Stimulated activated CD8-positive, alpha-beta memory T cell treated with anti-CD3 and anti-CD28 coated beads, Interleukin-12 subunit alpha, Interleukin-12 subunit beta, amount 100 ng/mL, for 1 hour (primary cell): ENCODE measurements around the gene SMPD3.

Experiments
- DNase-seq: peaks from one replicate; pipeline ENCODE4 v3.0.0-alpha.2; 2020; ENCODE audit warnings: low read depth

The SMPD3 gene

DNA sequence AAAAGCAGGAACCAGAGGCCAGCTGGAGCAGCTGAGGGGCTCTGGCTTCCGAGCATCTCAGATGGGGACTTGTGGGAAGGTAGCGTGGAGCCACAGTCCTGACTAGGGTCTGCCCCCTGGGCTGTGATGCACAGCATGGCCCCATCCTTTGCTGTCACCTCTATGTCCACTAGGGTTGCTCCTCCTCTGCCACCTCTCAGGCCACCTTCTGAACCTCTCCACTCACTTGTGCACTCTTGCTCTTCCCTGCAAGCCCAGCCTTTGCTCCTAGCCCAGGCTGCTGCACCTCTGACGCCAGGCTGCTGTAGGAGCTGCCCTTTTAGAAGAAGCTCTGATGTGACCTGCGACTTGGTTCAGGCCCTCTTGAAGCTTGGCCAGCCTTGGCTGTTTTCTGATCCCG, 24.3 kb upstream of the SMPD3 start:
- DNase-seq = no peak

DNA sequence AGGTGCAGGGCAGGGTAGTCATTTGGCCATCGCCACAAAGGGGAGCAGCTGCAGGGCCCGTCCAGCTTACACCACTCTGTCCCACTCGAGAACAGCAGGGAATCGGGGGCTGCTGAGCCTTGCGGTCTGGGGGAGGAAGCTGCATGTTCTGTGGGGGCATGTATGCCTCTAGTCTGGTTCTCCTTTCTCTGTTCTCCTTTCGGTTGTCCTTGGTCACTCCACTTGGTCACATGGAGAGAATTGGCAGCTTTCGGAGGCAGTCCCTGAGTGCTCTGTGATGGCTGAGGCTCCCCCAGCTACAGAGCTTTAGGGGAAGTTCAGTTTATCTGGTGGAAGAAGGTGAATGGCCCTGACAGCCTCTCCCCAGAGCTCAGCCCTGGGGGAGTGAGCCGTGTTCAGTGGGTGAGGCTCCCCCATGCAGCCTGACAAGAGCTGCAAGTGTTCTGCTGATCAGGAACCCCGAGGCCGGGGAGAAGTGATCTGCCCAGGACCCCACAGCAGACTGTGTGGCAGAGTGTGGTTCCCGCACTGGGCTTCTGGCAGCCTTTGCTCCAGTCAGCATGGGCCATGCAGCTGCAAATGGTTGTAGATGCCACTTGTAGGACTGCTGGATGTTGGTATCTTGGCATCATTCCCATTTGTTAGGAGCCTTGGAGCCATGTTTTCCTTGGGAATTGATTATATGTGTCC, 22.3 kb upstream of the SMPD3 start:
- DNase-seq = no peak

- DNase-seq = no peak
Measured at GRCh38 chr16:68469796-68470460, 21.6 kb upstream of the SMPD3 start.

DNA sequence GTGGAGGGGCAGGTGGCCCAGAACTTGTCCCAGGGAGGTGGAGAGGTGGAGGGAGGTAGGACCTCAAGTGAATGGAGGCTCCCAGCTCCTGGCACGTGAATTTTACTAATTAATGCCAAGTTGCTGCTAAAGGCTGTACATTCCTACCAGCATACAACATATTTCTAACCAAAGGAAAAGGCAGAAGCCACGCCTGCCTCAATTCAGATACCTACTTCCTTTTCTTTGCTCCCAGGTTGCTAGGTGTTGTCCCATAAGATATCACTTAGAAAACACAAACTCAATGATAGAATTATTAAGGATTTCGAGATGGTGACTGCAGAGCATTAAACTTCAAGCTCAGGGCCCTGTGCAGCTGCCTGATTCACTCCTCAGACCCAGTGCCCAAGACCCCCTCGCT, 20.5 kb upstream of the SMPD3 start:
- no peak for DNase-seq

DNA sequence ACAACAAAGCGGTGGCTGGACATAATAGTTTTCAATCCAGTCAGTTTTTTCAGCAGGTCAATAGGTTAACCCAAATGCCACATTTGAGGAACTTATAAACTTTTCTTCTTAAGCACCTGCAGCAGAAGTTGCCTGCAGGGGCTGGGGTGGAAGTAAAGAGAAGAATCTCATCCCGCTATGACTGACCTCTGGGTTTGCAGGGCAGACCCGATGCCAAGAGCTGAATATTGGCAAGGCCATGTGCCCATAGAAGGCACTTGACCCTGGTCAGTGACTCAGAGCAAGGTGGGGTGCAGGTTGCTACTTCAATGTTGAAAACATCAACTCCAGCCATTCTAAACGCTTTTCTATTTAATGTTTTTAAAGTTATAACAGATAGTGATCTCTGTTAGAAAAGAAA, 17.9 kb upstream of the SMPD3 start:
- DNase-seq = no peak

GRCh38 chr16:68463904-68464303, 15.6 kb upstream of the SMPD3 start:
- no peak for DNase-seq

- DNase-seq = no peak
Measured at GRCh38 chr16:68460067-68460466, 11.8 kb upstream of the SMPD3 start.

DNA sequence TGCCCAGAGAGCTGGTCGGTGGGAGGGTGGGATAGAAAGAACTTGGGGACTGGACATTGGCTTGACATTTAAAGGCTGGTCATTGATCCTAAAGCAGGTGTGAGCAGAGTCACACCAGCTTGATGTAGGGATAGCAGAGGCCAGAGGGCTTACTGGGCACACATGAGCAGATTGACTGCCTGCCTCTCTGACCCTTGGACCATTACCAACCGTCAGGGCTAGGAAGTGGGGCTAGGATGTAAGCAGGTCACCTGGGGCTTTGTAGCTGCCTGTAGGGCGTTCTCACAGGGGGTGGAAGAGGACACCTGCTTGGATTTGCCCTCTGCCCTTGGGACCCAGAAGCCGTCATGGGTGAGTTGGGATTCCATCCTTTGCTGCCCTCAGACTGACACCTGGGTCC, 11.1 kb upstream of the SMPD3 start:
- DNase-seq = no peak

- DNase-seq = no peak
Measured at GRCh38 chr16:68458551-68458950, 10.2 kb upstream of the SMPD3 start.

DNA sequence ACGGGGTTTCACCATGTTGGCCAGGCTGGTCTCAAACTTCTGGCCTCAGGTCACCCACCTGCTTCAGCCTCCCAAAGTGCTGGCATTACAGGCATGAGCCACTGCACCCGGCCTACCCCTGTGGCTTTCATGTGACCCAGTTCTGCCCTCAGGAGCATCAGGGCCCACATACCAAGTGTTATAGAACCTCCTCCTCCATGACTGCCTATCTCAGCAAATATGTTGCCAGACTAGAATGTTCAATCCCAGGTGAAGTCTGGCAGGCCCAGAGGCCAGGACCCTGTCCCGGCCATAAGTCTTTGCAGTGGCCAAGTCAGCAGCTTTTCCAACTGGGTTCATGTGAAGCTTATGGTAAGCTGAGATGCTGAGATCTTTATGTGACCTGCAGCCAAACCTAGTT, 9.8 kb upstream of the SMPD3 start:
- DNase-seq = no peak

GRCh38 chr16:68455631-68456030, 7.3 kb upstream of the SMPD3 start:
- no peak for DNase-seq

DNA sequence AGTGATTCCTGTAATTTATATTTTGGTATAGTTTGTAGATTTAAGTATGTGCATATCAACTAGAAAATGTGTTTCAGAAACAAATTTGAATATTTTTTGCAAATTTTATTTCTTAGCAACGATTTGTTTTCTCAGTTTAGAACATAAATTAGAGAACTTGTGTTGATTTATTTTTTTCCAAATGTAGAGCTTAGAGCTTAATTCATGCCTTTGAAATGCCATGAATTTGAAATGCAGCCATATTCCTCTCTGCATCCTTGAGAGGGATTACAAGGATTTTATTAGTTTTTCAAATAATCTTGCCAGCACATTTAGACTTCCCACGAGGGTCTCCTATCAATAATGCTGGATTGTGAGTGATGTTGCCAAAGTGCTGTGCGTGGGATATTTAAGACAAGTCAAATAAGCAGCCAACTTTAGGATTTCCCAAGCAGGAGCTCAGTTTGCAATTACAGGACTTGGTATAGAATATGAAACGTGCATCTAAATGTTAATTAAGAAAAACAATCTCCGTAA, 6.7 kb upstream of the SMPD3 start:
- DNase-seq = no peak

- DNase-seq = no peak
Measured at GRCh38 chr16:68453816-68454215, 5.5 kb upstream of the SMPD3 start.

DNA sequence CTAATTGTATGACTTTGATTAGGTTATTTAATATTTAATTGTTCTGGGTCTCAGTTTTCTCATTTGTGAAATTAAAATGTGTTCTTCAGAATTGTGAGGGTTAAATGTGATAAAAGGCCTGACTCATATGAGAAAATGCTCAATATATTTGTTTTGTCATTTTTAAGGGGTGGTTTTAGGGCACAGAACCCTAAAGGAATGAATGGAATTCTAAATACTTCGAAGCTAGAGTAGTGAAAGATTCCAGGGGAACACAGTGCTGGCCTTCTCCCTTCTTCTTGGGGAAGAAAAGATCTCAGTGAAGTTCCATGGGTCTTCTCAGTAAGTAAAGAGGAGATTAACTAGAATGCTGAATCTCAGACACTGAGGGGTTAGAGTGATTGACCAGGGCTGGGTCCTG, 3.9 kb upstream of the SMPD3 start:
- DNase-seq = no peak

DNA sequence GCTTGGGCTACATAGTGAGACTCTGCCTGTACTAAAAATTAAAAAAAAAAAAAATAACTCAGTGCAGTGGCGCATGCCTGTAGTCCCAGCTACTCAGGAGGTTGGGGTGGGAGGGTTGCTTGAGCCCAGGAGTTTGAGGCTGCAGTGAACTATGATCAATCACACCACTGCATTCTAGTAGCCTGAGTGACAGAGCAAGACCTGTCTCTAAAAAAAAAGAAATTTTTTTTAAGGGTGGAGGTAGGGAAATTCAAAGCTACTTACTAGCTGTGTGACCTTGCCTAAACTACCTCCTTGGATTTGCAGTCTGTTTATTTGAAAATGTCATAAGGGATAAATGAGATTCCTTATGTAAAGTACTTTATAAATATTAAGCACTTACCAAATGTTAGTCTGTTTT, 3.4 kb upstream of the SMPD3 start:
- DNase-seq = no peak

- DNase-seq = no peak
Measured at GRCh38 chr16:68450741-68451255, 2.5 kb upstream of the SMPD3 start.

- DNase-seq = no peak
Measured at GRCh38 chr16:68447653-68448359, 502 bp downstream of the SMPD3 start.

- DNase-seq = no peak
Measured at GRCh38 chr16:68446681-68447652, 1.3 kb downstream of the SMPD3 start.

DNA sequence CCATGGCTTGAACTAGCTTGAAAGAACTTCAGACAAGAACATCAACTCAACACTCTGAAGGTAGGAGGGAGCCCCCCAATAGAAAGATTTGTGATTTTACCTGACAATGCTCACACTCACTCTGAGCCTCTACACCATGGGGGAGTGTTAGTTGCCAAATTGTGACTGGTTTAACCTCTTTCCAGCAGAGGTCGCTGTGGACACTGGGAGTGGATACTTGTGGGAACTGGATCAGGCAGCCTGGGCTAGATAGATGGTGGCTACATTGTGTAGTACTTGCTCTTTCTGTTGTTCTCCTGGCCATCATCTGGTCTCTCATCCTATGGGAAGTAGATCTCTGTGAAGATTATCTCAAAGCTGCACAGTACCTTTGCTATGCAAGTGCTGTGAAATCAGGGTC, 2.9 kb downstream of the SMPD3 start:
- no peak for DNase-seq

DNA sequence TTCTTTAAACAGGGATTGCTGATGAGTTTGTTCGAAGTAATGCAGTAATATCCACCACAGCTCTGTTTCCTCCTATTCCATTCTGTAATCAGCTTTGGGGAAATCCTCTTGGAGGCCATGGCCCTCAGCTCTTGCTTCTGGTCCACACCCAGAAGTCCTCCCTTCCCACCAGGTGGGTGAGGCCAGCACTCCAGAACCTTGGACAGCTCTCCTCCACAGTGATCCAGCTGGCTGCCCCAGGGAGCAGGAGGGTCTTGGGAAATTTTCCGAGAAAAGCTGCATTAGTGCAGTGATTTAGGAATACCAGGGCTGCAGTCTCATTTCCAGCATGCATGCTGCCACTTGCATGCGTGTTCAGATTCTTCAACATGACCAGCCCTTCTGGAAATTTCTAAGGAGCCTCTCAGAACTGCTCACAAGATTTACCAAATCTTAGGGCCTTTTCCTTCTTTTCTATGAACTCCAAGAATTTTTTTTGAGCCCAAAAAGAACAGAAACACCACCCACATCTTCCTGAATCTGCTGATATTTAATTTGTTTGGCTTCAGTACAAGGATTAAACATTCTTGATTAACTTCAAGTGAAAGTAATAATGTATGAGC, 4.2 kb downstream of the SMPD3 start:
- no peak for DNase-seq

DNA sequence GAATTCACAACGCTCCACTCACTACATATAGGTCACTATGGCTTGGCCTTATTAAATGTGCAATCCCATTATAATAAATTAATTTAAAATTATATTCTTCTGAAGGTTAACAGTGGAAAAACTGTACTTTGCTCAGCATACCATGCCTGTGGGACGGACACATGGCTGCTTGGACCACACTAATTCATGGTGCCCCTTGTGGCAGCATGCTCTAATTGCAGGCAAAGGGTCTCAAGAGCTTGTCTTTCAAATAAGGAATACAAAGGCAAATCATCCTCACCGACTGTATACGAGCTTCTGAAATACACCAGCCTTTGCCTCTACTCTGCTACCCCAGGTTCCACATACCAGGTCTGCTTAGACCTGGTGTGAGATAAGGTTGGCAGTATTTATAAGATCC, 11.7 kb downstream of the SMPD3 start:
- no peak for DNase-seq
